AG04450 (cell line): ENCODE measurements around the gene PDLIM1. TPM values are rescaled to one million over a fixed set of nuclear protein-coding genes. Genes with fewer than 3 reads are reported as not detected.

Experiments
- CTCF ChIA-PET: fragments of 300-600, 350-600 bp; formaldehyde crosslinking; extraction: SDS; loops from one replicate; lab custom pipeline; 2022; ENCODE audit warnings: antibody characterized with exemption, inconsistent platforms; lab: Charles Lee
- POLR2A ChIA-PET: fragments of 350-600 bp; formaldehyde crosslinking; extraction: SDS; loops from one replicate; lab custom pipeline; 2021; ENCODE audit warnings: antibody characterized with exemption, inconsistent platforms; lab: Yijun Ruan, JAX
- DNase-seq: peaks from one replicate; pipeline ENCODE4 v3.0.0-alpha.2; 2011; ENCODE audit warnings: low read depth, low spot score
- H3K27ac ChIP-seq: one replicate; pipeline ENCODE4 v1.5.1; 2012; ENCODE audit warnings: low read depth, low read length, control low read depth
- H3K27me3 ChIP-seq: one replicate; pipeline ENCODE4 v1.6.0; 2012; ENCODE audit warnings: low read length; ENCODE audit not compliant: control insufficient read depth, insufficient read depth
- H3K4me3 ChIP-seq: 2 replicates; pipeline ENCODE4 v1.5.1; 2011; ENCODE audit warnings: mild to moderate bottlenecking, low read depth, low read length, control low read depth
- H3K9me3 ChIP-seq: 2 replicates; pipeline ENCODE4 v1.5.1; 2012; ENCODE audit warnings: low read length; ENCODE audit not compliant: control insufficient read depth, insufficient read depth
- polyA plus RNA-seq: library from polyadenylated mRNA; depleted of rRNA; stranded (reverse); fragments of >200 nt; gene quantifications from 2 replicates; pipeline ENCODE4 v1.2.3, GENCODE V29; 2011
- TF ChIP-seq, protein P1 (sequence below): IDR thresholded peaks from 2 replicates; pipeline ENCODE4 v1.5.1; 2011; ENCODE audit warnings: low read depth, low read length, control low read depth, inconsistent platforms

PDLIM1 gene
- polyA plus RNA-seq, 1 experiment, result 255 TPM

DNA sequence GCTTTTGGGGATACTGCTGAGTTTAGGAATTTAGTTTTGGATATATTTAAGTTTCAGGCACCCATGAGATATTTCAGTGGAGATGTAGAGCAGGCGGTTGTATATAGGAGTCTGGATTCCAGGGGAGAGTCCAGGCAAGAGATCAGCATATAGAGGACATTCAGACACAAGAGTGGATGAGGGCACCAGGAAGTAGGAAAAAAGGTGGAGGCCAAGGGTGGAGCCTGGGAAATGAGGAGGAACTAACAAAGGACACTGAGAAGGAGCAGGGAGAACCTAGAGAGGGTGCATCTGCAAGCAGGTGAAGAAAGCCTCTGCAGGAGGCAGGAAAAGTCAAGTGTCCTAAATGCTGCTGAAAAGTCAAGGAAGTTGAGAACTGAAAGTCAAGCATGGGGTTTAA, 13.1 kb upstream of the PDLIM1 start:
- H3K27me3 ChIP-seq, result no peaks in the 10 kb centered on the region
- ChIA-PET CTCF (no interaction called here), POLR2A (interaction anchor here (1.5 kb wide), 1 partner anchor 26 kb away, joined by 3 read pairs; no protein-coding TSS in a partner anchor)
- DNase-seq, result no peak
- no peaks in the 10 kb centered on the region for H3K9me3 ChIP-seq
- no peak overlapping the region for H3K4me3 ChIP-seq
- TF ChIP-seq, protein P1, sequence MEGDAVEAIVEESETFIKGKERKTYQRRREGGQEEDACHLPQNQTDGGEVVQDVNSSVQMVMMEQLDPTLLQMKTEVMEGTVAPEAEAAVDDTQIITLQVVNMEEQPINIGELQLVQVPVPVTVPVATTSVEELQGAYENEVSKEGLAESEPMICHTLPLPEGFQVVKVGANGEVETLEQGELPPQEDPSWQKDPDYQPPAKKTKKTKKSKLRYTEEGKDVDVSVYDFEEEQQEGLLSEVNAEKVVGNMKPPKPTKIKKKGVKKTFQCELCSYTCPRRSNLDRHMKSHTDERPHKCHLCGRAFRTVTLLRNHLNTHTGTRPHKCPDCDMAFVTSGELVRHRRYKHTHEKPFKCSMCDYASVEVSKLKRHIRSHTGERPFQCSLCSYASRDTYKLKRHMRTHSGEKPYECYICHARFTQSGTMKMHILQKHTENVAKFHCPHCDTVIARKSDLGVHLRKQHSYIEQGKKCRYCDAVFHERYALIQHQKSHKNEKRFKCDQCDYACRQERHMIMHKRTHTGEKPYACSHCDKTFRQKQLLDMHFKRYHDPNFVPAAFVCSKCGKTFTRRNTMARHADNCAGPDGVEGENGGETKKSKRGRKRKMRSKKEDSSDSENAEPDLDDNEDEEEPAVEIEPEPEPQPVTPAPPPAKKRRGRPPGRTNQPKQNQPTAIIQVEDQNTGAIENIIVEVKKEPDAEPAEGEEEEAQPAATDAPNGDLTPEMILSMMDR, result no peak
- H3K27ac ChIP-seq, result no peak overlapping the region

DNA sequence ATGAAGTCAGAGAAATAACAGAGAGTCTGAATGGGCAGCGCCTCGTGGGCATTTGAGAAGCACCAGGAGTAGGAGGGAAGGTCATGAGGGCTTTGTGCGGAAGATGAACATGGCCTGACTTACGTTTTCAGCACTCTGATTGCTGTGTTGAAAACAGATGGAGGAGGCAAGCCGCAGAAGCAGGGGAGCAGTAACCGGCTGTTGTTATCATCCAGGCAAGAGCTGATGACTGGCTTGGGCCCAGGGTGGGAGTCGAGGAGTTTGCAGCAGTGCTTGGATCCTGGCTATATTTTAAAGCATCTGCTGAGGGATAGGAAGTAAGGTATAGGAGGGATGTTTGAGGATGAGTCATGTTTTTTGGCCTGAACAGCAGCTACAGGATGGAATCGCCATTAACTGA, 12.7 kb upstream of the PDLIM1 start:
- POLR2A ChIA-PET, result interaction anchor here (1.5 kb wide), 1 partner anchor 25 kb away, joined by 3 read pairs; no protein-coding TSS in a partner anchor
- no peak overlapping the region for H3K4me3 ChIP-seq
- no peaks in the 10 kb centered on the region for H3K9me3 ChIP-seq
- peak overlapping the region; percentile 3 for H3K27ac ChIP-seq
- H3K27me3 ChIP-seq, result no peaks in the 10 kb centered on the region
- CTCF ChIA-PET, result no interaction called here
- no peak for DNase-seq
- TF ChIP-seq, protein P1, result no peak

DNA sequence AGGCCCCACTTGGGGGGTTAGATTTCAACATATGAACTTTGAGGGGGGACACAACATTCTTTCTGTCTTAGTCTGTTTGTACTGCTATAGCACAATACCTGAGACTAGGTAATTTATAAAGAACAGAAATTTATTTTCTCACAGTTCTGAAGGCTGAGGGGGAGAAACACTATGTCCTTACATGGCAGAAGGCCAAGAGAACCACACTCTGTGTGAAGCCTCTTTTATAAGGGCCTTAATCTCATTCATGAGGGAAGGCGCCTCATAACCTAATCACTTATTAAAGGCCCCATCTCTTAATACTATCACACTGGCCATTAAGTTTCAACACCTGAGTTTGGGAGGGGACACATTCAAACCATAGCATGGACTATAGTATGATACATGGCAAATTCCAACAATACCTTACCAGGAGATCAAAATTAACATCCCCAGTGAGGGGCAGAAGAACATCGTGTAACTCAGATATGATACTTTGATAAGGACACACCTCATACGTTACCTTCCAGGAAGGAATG, 9.3 kb upstream of the PDLIM1 start:
- POLR2A ChIA-PET, result no interaction called here
- CTCF ChIA-PET, result no interaction called here
- Histone ChIP-seq H3K4me3 (no peak overlapping the region), H3K27ac (no peak overlapping the region), H3K27me3 (no peaks in the 10 kb centered on the region), H3K9me3 (no peaks in the 10 kb centered on the region)
- TF ChIP-seq, protein P1, result no peak
- DNase-seq, result no peak

DNA sequence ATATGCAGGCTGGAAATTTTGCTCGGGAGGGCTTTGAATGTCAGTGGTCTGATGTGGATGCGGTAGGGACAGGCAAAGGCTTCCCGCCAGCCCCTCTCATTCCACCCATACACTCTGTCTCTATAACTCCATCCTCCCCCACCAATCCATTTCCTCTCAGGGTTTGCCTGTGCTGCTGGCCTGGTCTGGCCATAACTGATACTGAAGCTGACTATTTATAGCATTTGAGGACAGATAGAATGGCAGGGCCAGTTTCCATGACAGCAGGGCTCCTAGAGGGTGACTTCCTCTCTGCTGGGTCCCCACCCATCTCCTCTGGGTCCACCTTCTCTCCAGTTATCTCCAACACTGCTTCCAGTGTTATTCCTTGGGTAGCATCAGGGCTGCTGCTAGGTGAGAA, 6.6 kb upstream of the PDLIM1 start:
- Histone ChIP-seq H3K27me3 (no peaks in the 10 kb centered on the region), H3K4me3 (no peak overlapping the region), H3K27ac (no peak overlapping the region), H3K9me3 (no peaks in the 10 kb centered on the region)
- POLR2A ChIA-PET, result no interaction called here
- TF ChIP-seq, protein P1, result no peak
- CTCF ChIA-PET, result interaction anchor here (0.7 kb wide), 1 partner anchor 74 kb away, joined by 4 read pairs; no protein-coding TSS in a partner anchor
- no peak for DNase-seq

DNA sequence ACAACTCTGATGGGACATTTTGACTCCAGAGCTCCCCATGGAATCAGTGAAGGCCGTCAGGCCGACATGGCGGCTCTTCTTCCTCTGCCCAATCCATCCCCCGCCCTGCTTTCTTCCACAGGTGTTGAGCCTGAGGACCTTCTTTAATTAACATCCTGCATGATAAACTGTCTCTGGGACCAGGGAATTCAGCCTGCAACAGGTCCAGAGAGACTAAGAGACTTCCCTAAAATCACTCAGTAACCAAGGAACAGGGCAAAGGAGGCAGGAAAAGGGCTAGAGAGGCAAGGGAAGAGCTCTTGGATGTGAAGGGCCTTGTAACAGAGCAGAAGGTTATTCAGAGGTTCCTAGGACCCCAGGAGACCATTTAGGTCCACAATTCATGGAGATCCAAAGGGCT, 6.0 kb upstream of the PDLIM1 start:
- ChIA-PET CTCF (no interaction called here), POLR2A (no interaction called here)
- no peaks in the 10 kb centered on the region for H3K9me3 ChIP-seq
- TF ChIP-seq, protein P1, result no peak
- no peak overlapping the region for H3K27ac ChIP-seq
- H3K4me3 ChIP-seq, result no peak overlapping the region
- no peak for DNase-seq
- no peaks in the 10 kb centered on the region for H3K27me3 ChIP-seq
